Measurements from ENCODE around the gene SLC8A3.
A peak's percentile ranks its signal among the peaks of the same experiment; 100 is the strongest.

The SLC8A3 gene

DNA sequence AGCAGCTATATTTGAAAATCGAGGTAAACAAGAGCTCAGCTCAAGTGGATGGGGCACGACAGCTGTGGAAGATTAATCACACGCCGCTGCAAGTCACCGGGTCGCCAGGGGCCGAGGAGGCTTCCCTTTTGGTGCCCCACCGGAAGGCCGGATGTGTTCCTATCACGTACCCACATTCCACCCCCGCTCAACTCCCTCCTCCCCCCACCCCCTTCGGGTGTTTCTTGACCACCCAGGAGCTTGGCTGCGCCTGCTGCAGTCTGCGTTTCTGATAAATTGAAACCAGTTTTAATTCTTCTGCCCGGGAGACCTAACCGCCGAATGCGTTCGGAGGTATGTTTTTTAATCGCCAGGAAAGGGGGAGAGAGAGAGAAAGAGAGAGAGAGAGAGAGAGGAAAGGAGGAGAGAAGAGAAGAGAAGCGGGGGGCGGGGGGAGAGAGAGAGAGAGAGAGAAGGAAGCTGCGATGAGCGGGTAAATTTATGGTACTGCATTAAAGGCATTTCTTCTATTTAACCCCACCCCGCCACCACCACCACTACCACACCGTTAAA is 1.8 kb downstream of the SLC8A3 start:
- Histone ChIP-seq H2BK15ac (ENCODE audit: low read length) (no peak overlapping the region), H3K4me3 (ENCODE audit: low read length in 2 of 2) (peak overlapping the region; percentile 62 to 71), H3K36me3 (replicated peaks in 1 of 2; ENCODE audit: control insufficient read depth in 2 of 2, insufficient read depth in 2 of 2, low read length in 2 of 2) (no peaks in the 10 kb centered on the region), H2BK120ac (ENCODE audit: low read depth, low read length) (no peak overlapping the region), H3K9me3 (replicated peaks in 1 of 2; ENCODE audit: control insufficient read depth in 2 of 2, insufficient read depth in 1 of 2, low read depth in 1 of 2, low read length in 2 of 2) (no peaks in the 10 kb centered on the region), H2AK5ac (ENCODE audit: low read depth, low read length) (no peak overlapping the region), H3K27ac (replicated peaks; ENCODE audit: low read length) (no peak overlapping the region), H3K23ac (ENCODE audit: low read depth, low read length, poor library complexity) (no peak overlapping the region), H3K9ac (ENCODE audit: low read depth, low read length, poor library complexity) (no peak overlapping the region), H2BK12ac (ENCODE audit: low read length) (no peak overlapping the region), H3K4ac (ENCODE audit: low read length) (no peak overlapping the region), H4K91ac (ENCODE audit: low read depth, low read length, poor library complexity) (no peak overlapping the region), H2BK5ac (ENCODE audit: low read length) (no peak overlapping the region), H4K8ac (ENCODE audit: low read depth, low read length) (no peak overlapping the region), H3K4me2 (ENCODE audit: insufficient read depth, low read length, poor library complexity, severe bottlenecking) (peak overlapping the region; percentile 100), H3K27me3 (ENCODE audit: control insufficient read depth in 3 of 3, insufficient read depth in 3 of 3, low read depth in 1 of 3, low read length in 3 of 3) (peaks cover 4 to 74% (median 33%) of the 10 kb centered on the region in 3 experiments), H3K4me1 (ENCODE audit: control insufficient read depth in 2 of 2, insufficient read depth in 1 of 2, low read depth in 1 of 2, low read length in 2 of 2) (peaks cover 2 to 6% of the 10 kb centered on the region in 2 donors), H3K14ac (ENCODE audit: low read length) (no peak overlapping the region), H3K79me1 (ENCODE audit: low read depth, low read length) (no peaks in the 10 kb centered on the region), H3K18ac (ENCODE audit: low read length) (no peak overlapping the region), H2AFZ (ENCODE audit: low read length) (peak overlapping the region; percentile 96)
- DNase-seq (ENCODE audit: low spot score): no peak
- no CpG with 5 or more reads among the region's 26 CpGs for WGBS, 2 donors (ENCODE audit: extremely low coverage in 2 of 2, insufficient read length in 2 of 2, insufficient replicate concordance in 1 of 2)

DNA sequence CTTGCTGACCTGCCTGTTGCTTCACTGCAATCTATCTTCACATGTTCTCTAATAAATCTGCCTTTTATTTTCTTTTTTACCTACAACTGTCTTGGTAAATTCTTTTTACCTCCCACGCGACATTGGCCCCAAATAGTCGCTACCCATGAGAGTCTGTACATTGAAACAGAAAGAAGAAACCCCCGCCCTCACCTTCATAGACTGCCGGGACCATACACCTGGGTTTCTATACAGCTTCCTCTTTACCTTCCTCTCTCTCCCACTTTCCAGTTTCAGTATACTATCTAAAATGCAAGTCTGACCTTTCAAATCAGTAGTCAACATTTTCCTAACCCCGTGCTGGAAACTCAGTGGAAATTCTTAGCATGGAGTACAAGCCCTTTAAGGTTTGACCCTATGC is 4.8 kb downstream of the SLC8A3 start:
- no peak overlapping the region for H3K4me2 ChIP-seq (ENCODE audit: insufficient read depth, low read length, poor library complexity, severe bottlenecking)
- no peaks in the 10 kb centered on the region for H3K36me3 ChIP-seq (replicated peaks in 1 of 2; ENCODE audit: control insufficient read depth in 2 of 2, insufficient read depth in 2 of 2, low read length in 2 of 2)
- no peak overlapping the region for H2BK12ac ChIP-seq (ENCODE audit: low read length)
- H2AK5ac ChIP-seq (ENCODE audit: low read depth, low read length): no peak overlapping the region
- peaks cover 4 to 52% (median 19%) of the 10 kb centered on the region in 3 experiments for H3K27me3 ChIP-seq (ENCODE audit: control insufficient read depth in 3 of 3, insufficient read depth in 3 of 3, low read depth in 1 of 3, low read length in 3 of 3)
- H4K91ac ChIP-seq (ENCODE audit: low read depth, low read length, poor library complexity): no peak overlapping the region
- H3K27ac ChIP-seq (replicated peaks; ENCODE audit: low read length): no peak overlapping the region
- H3K9me3 ChIP-seq (replicated peaks in 1 of 2; ENCODE audit: control insufficient read depth in 2 of 2, insufficient read depth in 1 of 2, low read depth in 1 of 2, low read length in 2 of 2): no peaks in the 10 kb centered on the region
- H3K14ac ChIP-seq (ENCODE audit: low read length): no peak overlapping the region
- no peak overlapping the region for H2AFZ ChIP-seq (ENCODE audit: low read length)
- H2BK120ac ChIP-seq (ENCODE audit: low read depth, low read length): no peak overlapping the region
- H3K4ac ChIP-seq (ENCODE audit: low read length): no peak overlapping the region
- no peak for DNase-seq (ENCODE audit: low spot score)
- no peak overlapping the region for H2BK15ac ChIP-seq (ENCODE audit: low read length)
- H3K79me1 ChIP-seq (ENCODE audit: low read depth, low read length): no peaks in the 10 kb centered on the region
- WGBS, 2 donors (ENCODE audit: extremely low coverage in 2 of 2, insufficient read length in 2 of 2, insufficient replicate concordance in 1 of 2): no CpG with 5 or more reads among the region's 6 CpGs
- H3K9ac ChIP-seq (ENCODE audit: low read depth, low read length, poor library complexity): no peak overlapping the region
- no peak overlapping the region for H2BK5ac ChIP-seq (ENCODE audit: low read length)
- no peak overlapping the region for H3K23ac ChIP-seq (ENCODE audit: low read depth, low read length, poor library complexity)
- no peak overlapping the region for H4K8ac ChIP-seq (ENCODE audit: low read depth, low read length)
- H3K4me1 ChIP-seq (ENCODE audit: control insufficient read depth in 2 of 2, insufficient read depth in 1 of 2, low read depth in 1 of 2, low read length in 2 of 2): peaks cover 2 to 6% of the 10 kb centered on the region in 2 donors
- no peak overlapping the region for H3K18ac ChIP-seq (ENCODE audit: low read length)
- H3K4me3 ChIP-seq (ENCODE audit: low read length in 2 of 2): no peak overlapping the region

DNA sequence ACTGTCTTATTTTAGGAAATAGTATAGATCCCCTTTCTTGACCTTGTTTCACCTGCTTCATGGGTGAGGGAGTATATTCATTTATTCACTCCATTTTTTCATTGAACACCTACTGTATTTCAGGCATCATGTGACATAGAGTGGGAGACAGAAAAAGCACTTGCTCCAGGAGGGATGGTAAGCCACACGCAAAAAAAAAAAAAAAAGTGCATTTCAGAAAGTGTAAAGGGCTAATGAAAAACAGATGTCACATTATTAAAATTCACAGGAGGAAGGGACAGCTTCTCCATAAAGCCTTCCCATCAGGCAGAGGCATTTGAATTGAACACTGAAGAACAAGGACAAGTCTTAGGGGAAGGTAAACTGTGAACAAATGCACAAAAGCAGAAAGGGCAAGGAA is 7.5 kb downstream of the SLC8A3 start:
- H3K27me3 ChIP-seq (ENCODE audit: control insufficient read depth in 3 of 3, insufficient read depth in 3 of 3, low read depth in 1 of 3, low read length in 3 of 3): peaks cover 0 to 31% (median 0%) of the 10 kb centered on the region in 3 experiments
- no CpG with 5 or more reads among the region's 1 CpG for WGBS, 2 donors (ENCODE audit: extremely low coverage in 2 of 2, insufficient read length in 2 of 2, insufficient replicate concordance in 1 of 2)

DNA sequence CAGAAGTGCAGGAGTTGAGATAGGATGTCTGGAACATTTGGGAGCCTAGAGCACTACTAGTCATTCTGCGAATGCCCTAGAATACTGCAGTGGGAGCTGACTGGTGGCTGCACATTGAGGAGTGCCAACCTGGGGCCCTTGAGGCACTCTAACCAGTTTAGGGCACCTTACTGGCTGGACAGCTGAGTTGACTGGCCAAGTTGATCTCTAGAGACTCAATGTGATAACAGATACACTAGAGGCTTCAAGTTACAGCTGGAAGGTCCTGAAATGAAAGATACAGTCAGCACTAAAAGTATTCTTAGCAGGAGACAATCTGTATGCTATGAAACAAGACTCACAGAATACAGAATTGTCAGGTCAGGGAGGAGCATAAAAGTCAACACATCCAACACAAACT is 8.0 kb downstream of the SLC8A3 start:
- peaks cover 0 to 2% of the 10 kb centered on the region in 2 donors for H3K4me1 ChIP-seq (ENCODE audit: control insufficient read depth in 2 of 2, insufficient read depth in 1 of 2, low read depth in 1 of 2, low read length in 2 of 2)
- H2BK5ac ChIP-seq (ENCODE audit: low read length): no peak overlapping the region
- no peak overlapping the region for H2AK5ac ChIP-seq (ENCODE audit: low read depth, low read length)
- no CpG with 5 or more reads among the region's 1 CpG for WGBS, 2 donors (ENCODE audit: extremely low coverage in 2 of 2, insufficient read length in 2 of 2, insufficient replicate concordance in 1 of 2)
- H3K27me3 ChIP-seq (ENCODE audit: control insufficient read depth in 3 of 3, insufficient read depth in 3 of 3, low read depth in 1 of 3, low read length in 3 of 3): peaks cover 0 to 29% (median 0%) of the 10 kb centered on the region in 3 experiments
- H2BK12ac ChIP-seq (ENCODE audit: low read length): no peak overlapping the region
- H3K23ac ChIP-seq (ENCODE audit: low read depth, low read length, poor library complexity): no peak overlapping the region
- no peak overlapping the region for H3K18ac ChIP-seq (ENCODE audit: low read length)
- no peak overlapping the region for H2AFZ ChIP-seq (ENCODE audit: low read length)
- no peak overlapping the region for H2BK120ac ChIP-seq (ENCODE audit: low read depth, low read length)
- no peak overlapping the region for H3K14ac ChIP-seq (ENCODE audit: low read length)
- no peak overlapping the region for H2BK15ac ChIP-seq (ENCODE audit: low read length)
- H3K79me1 ChIP-seq (ENCODE audit: low read depth, low read length): no peaks in the 10 kb centered on the region
- H3K4ac ChIP-seq (ENCODE audit: low read length): no peak overlapping the region
- DNase-seq (ENCODE audit: low spot score): no peak
- no peak overlapping the region for H3K4me3 ChIP-seq (ENCODE audit: low read length in 2 of 2)
- no peak overlapping the region for H3K4me2 ChIP-seq (ENCODE audit: insufficient read depth, low read length, poor library complexity, severe bottlenecking)
- no peak overlapping the region for H4K8ac ChIP-seq (ENCODE audit: low read depth, low read length)
- H3K27ac ChIP-seq (replicated peaks; ENCODE audit: low read length): no peak overlapping the region
- no peak overlapping the region for H4K91ac ChIP-seq (ENCODE audit: low read depth, low read length, poor library complexity)
- no peaks in the 10 kb centered on the region for H3K36me3 ChIP-seq (replicated peaks in 1 of 2; ENCODE audit: control insufficient read depth in 2 of 2, insufficient read depth in 2 of 2, low read length in 2 of 2)
- no peak overlapping the region for H3K9ac ChIP-seq (ENCODE audit: low read depth, low read length, poor library complexity)
- no peaks in the 10 kb centered on the region for H3K9me3 ChIP-seq (replicated peaks in 1 of 2; ENCODE audit: control insufficient read depth in 2 of 2, insufficient read depth in 1 of 2, low read depth in 1 of 2, low read length in 2 of 2)

More for the DNA sequence above, 7.5 kb downstream of the SLC8A3 start:
- Histone ChIP-seq H3K14ac (ENCODE audit: low read length) (no peak overlapping the region), H2AFZ (ENCODE audit: low read length) (no peak overlapping the region), H3K18ac (ENCODE audit: low read length) (no peak overlapping the region), H2BK5ac (ENCODE audit: low read length) (no peak overlapping the region), H3K9ac (ENCODE audit: low read depth, low read length, poor library complexity) (no peak overlapping the region), H4K91ac (ENCODE audit: low read depth, low read length, poor library complexity) (no peak overlapping the region), H3K4ac (ENCODE audit: low read length) (no peak overlapping the region), H3K4me2 (ENCODE audit: insufficient read depth, low read length, poor library complexity, severe bottlenecking) (no peak overlapping the region), H3K27ac (replicated peaks; ENCODE audit: low read length) (no peak overlapping the region), H2BK12ac (ENCODE audit: low read length) (no peak overlapping the region), H3K79me1 (ENCODE audit: low read depth, low read length) (no peaks in the 10 kb centered on the region), H2AK5ac (ENCODE audit: low read depth, low read length) (no peak overlapping the region), H3K9me3 (replicated peaks in 1 of 2; ENCODE audit: control insufficient read depth in 2 of 2, insufficient read depth in 1 of 2, low read depth in 1 of 2, low read length in 2 of 2) (no peaks in the 10 kb centered on the region), H3K23ac (ENCODE audit: low read depth, low read length, poor library complexity) (no peak overlapping the region), H2BK120ac (ENCODE audit: low read depth, low read length) (no peak overlapping the region), H3K4me3 (ENCODE audit: low read length in 2 of 2) (no peak overlapping the region), H4K8ac (ENCODE audit: low read depth, low read length) (no peak overlapping the region), H3K36me3 (replicated peaks in 1 of 2; ENCODE audit: control insufficient read depth in 2 of 2, insufficient read depth in 2 of 2, low read length in 2 of 2) (no peaks in the 10 kb centered on the region), H2BK15ac (ENCODE audit: low read length) (no peak overlapping the region), H3K4me1 (ENCODE audit: control insufficient read depth in 2 of 2, insufficient read depth in 1 of 2, low read depth in 1 of 2, low read length in 2 of 2) (peaks cover 0 to 2% of the 10 kb centered on the region in 2 donors)
- no peak for DNase-seq (ENCODE audit: low spot score)

All from neuronal stem cell (in vitro differentiated cells).